ENCODE results near the gene ERBB4. TPM values are rescaled to one million over a fixed set of nuclear protein-coding genes. Genes with fewer than 3 reads are reported as not detected.

The ERBB4 gene
- polyA plus RNA-seq, 2 of the 4 experiments (the other 2 are of a cell fraction) = not detected

DNA sequence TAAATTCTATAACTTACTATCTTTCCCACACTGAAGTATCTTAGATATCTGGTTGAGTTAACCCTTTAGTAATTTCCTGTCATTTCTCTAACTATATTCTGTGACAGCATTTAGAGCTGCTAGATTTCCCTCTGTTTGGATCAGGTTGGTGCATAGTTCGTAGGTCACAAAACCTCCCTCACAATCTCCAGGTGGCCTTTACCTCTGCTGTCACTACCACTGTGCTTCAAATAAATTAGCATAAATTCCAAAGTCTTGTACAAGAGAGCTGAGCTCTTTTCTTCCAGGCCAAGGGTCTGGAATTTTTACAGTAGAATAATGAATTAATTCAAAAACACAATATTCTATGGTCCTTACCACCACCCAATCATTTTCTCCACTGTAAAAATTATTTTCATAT is 739.7 kb downstream of the ERBB4 start:
- CTCF ChIA-PET = no interaction called here
- TF ChIP-seq, protein P1, sequence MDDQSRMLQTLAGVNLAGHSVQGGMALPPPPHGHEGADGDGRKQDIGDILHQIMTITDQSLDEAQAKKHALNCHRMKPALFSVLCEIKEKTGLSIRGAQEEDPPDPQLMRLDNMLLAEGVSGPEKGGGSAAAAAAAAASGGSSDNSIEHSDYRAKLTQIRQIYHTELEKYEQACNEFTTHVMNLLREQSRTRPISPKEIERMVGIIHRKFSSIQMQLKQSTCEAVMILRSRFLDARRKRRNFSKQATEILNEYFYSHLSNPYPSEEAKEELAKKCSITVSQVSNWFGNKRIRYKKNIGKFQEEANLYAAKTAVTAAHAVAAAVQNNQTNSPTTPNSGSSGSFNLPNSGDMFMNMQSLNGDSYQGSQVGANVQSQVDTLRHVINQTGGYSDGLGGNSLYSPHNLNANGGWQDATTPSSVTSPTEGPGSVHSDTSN (IDR thresholded peaks at IDR 0.05) = no peak
- no peak for TF ChIP-seq ZSCAN20 (CRISPR knock-in tag; IDR thresholded peaks at IDR 0.05)
- DNase-seq (ENCODE audit: low read depth in 1 of 2, low spot score in 1 of 2) (no peak), FAIRE-seq (no peak), ATAC-seq (no peak)
- H3K4me1 ChIP-seq = no peaks in the 10 kb centered on the region
- no peak overlapping the region for H3K27ac ChIP-seq
- 15% methylated on average over 1 of the region's 1 CpG for WGBS (ENCODE audit: missing lambda C conversion rate)
- POLR2A ChIA-PET = no interaction called here
- H3K9me3 ChIP-seq = no peaks in the 10 kb centered on the region
- H3K4me2 ChIP-seq = no peak overlapping the region
- no peak overlapping the region for H3K4me3 ChIP-seq

DNA sequence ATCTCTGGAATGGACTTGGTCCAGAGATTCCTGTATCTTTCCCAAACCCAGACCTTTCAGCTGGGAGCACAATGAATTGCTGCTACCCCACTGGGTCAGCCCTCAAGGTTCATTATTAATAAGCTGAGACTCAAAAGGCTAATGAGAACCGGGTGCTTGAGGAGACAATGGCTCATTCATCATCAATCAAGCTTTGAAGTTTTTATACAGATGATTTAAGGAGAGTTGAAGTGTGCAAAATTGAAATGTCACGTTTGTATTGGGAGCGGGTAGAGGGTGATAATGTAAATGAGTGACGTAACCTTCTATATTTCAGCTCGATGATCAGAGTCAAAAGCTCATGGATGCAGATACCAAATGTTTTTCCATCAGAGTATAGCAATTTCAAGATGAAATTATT is 744.9 kb downstream of the ERBB4 start:
- H3K4me1 ChIP-seq = no peaks in the 10 kb centered on the region
- ChIA-PET CTCF (no interaction called here), POLR2A (no interaction called here)
- ATAC-seq (no peak), DNase-seq (ENCODE audit: low read depth in 1 of 2, low spot score in 1 of 2) (no peak), FAIRE-seq (no peak)
- TF ChIP-seq ZFP36 (IDR thresholded peaks at IDR 0.05; ENCODE audit: borderline replicate concordance, partially characterized antibody) (no peak), POLR2A (IDR thresholded peaks at IDR 0.05; ENCODE audit: low read length) (no peak), CHD4 (IDR thresholded peaks at IDR 0.05; ENCODE audit: borderline replicate concordance) (no peak), CTCF (IDR thresholded peaks at IDR 0.05) (no peak), FOSB (CRISPR knock-in tag; IDR thresholded peaks at IDR 0.05) (no peak), HOXA7 (CRISPR knock-in tag; IDR thresholded peaks at IDR 0.05) (no peak), POLR2AphosphoS2 (conservative IDR thresholded peaks at IDR 0.05; ENCODE audit: low read length) (no peak), HOXB5 (CRISPR knock-in tag; IDR thresholded peaks at IDR 0.05) (no peak), FOXS1 (CRISPR knock-in tag; IDR thresholded peaks at IDR 0.05) (no peak), NPAS2 (CRISPR knock-in tag; IDR thresholded peaks at IDR 0.05; ENCODE audit: borderline replicate concordance) (no peak), KDM1A (IDR thresholded peaks at IDR 0.05; ENCODE audit: low read depth) (no peak), PHF8 (IDR thresholded peaks at IDR 0.05; ENCODE audit: borderline replicate concordance, low read depth) (no peak), EHMT2 (IDR thresholded peaks at IDR 0.05; ENCODE audit: low read depth) (no peak), ELK1 (IDR thresholded peaks at IDR 0.05; ENCODE audit: low read depth, low read length) (no peak), HOXB13 (CRISPR knock-in tag; IDR thresholded peaks at IDR 0.05; ENCODE audit: low read depth) (no peak)
- TF ChIP-seq, protein P2, sequence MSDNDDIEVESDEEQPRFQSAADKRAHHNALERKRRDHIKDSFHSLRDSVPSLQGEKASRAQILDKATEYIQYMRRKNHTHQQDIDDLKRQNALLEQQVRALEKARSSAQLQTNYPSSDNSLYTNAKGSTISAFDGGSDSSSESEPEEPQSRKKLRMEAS (IDR thresholded peaks at IDR 0.05) = no peak
- TF ChIP-seq, protein P3, sequence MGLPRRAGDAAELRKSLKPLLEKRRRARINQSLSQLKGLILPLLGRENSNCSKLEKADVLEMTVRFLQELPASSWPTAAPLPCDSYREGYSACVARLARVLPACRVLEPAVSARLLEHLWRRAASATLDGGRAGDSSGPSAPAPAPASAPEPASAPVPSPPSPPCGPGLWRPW (IDR thresholded peaks at IDR 0.05) = no peak
- H3K9me3 ChIP-seq = no peaks in the 10 kb centered on the region
- no peak overlapping the region for H3K4me3 ChIP-seq
- WGBS (ENCODE audit: missing lambda C conversion rate) = 19% methylated on average over 5 of the region's 5 CpGs
- H3K4me2 ChIP-seq = no peak overlapping the region
- no peak overlapping the region for H3K27ac ChIP-seq

DNA sequence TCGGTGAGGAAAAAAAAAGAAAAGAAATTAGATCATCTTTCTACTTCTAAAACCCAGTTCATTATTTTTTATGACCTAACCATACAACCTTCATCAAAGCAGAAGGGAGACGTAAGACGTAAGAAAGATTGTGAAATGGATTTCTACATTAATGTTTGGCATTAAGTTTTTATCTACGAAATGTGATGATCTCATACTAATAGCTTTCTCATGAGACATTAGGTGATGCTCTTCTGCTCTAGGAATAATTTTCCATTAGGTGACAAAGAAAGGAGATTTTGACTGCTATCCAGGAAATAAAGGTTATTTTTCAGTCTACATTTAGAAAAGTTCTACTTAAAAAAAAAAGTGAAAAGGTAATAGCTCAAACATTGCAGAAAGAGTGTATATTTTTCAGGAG is 748.6 kb downstream of the ERBB4 start:
- FAIRE-seq = no peak

More for the DNA sequence above, 748.6 kb downstream of the ERBB4 start:
- H3K4me1 ChIP-seq = no peaks in the 10 kb centered on the region
- DNase-seq (ENCODE audit: low read depth in 1 of 2, low spot score in 1 of 2) = no peak
- no peak overlapping the region for H3K4me2 ChIP-seq
- POLR2A ChIA-PET = no interaction called here
- no peak for TF ChIP-seq TP53 (CRISPR knock-in tag; IDR thresholded peaks at IDR 0.05)
- no peak for TF ChIP-seq HEYL (CRISPR knock-in tag; IDR thresholded peaks at IDR 0.05)
- TF ChIP-seq CHD2 (IDR thresholded peaks at IDR 0.05; ENCODE audit: low read length, partially characterized antibody) = no peak
- TF ChIP-seq RFX5 (IDR thresholded peaks at IDR 0.05) = no peak
- no peak for TF ChIP-seq MAFK (IDR thresholded peaks at IDR 0.05; ENCODE audit: partially characterized antibody)
- no peak overlapping the region for H3K27ac ChIP-seq
- no peak for ATAC-seq
- no peak overlapping the region for H3K4me3 ChIP-seq
- CTCF ChIA-PET = no interaction called here
- H3K9me3 ChIP-seq = no peaks in the 10 kb centered on the region
- WGBS (ENCODE audit: missing lambda C conversion rate) = 37% methylated on average over 4 of the region's 4 CpGs
